NCI-H82 treated with DMSO at 0.1 percent for 48 hours (cell line): ENCODE results near the gene GARS1.
"Not testable (repeated sequence)": the region's sequence is repeated elsewhere in the genome, so short reads cannot be mapped to it uniquely, and the experiment has no call there.

ENCODE experiments used
- DNase-seq: peaks from one replicate; lab custom pipeline; 2025; ENCODE audit not compliant: unreplicated experiment; lab: John Stamatoyannopoulos, UW

Gene GARS1

GRCh38 chr7:30572212-30572841, 22.4 kb upstream of the GARS1 start:
- DNase-seq: no peak

GRCh38 chr7:30575910-30576309, 18.8 kb upstream of the GARS1 start:
- DNase-seq: no peak

DNA sequence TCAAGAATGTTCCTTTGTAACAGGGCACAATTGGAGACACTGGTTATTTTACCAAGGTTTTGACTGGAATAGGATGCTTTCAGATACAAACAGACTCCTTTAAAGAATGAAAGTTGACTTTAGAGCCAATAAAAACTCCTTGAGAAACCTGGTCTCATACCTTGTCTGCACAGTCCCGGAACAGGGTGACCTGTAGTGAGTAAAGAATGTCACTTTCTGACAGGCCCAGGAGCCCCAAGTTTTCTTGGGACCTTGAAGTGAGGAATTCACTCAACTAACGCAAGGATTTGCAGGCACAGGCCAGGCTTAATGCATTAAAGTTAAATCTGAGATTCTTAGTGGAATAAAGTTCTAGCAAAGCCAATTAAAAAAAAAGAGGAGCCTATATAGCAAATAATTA, 11.5 kb upstream of the GARS1 start:
- DNase-seq: no peak

DNA sequence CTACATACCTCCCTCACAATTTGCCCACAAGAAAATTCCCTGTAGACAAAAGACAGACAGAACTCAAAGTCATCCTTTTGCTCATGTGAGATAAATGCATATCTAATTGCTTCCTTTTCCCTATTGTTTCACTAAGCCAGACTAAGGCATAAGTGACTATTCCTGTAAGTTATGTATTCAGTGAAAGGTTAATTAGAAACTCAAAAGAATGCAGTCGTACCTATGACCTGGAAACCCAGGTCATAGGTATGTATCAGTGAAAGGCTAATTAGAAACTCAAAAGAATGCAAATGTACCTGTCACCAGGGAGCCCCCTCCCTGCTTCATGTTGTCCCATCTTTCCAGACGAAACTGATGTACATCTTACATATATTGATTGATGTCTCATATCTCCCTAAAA, 10.3 kb upstream of the GARS1 start:
- DNase-seq: no peak

GRCh38 chr7:30584965-30585364, 9.7 kb upstream of the GARS1 start:
- DNase-seq: no peak

DNA sequence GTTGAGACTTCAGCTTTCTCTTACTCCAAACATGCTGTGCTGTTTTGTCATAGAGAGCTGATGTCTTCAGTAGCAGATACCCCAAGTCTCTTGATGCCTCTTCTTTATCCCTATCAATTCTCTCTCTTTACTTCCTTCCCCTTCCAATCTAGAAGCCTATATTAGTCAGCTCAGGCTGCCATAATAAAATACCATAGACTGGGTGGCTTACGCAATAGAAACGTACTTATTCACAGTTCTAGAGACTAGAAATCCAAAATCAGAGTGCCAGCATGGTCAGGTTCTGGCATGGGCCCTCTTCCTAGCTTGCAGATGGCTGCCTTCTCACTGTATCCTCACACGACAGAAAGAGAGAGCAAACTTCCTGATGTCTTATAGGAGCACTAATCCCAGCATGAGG, 9.0 kb upstream of the GARS1 start:
- no peak for DNase-seq

GRCh38 chr7:30587547-30587946, 7.1 kb upstream of the GARS1 start:
- not testable (repeated sequence) for DNase-seq

DNA sequence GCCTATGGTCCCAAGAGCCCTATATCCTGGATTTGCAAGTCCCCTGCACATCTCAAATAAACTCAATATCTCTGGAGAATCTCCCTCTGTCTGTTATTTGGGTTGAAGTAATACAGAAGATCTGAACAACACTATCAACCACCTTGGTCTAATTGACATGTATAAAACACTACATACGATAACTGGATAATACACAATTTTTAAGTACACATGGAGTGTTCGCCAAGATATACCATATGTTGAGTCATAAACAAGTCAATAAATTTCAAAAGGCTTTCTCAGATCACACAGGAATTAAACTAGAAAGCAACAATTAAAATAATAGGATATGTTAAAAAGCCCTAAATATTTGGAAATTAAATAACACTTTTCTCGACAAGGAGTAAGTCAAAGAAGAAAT, 5.6 kb upstream of the GARS1 start:
- no peak for DNase-seq

- no peak for DNase-seq
Measured at GRCh38 chr7:30594048-30594539, 584 bp upstream of the GARS1 start.

- DNase-seq: no peak
Measured at GRCh38 chr7:30595436-30596013, 847 bp downstream of the GARS1 start.

DNA sequence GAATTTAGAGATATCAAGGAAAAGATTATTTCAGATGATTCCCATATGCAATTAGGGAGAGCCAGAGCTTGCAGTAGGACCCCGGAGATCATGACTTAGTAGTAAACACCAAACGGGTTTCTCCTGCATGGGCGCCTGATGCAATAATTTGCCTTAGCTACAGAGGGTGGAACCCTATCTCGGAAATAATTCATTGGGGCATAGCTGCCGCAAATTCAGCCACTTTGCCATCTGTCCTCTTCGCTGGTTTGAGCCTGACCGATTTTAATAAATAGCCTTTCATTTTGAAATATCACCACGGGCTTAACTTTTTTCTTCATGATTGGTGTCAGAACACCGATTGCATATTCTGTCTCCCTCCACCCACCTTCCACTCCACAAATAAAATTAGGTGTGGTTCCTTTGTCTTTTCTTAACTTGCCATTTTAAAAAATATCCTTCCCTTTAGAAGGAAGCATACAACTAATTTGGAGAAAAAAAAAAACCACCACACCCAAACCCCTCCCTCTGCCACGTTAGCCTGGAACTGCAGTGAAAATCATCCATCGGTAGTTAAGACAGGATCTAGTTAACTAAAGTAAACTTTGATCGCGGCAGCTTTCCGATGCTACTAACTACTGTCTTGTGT, 1.4 kb downstream of the GARS1 start:
- no peak for DNase-seq

DNA sequence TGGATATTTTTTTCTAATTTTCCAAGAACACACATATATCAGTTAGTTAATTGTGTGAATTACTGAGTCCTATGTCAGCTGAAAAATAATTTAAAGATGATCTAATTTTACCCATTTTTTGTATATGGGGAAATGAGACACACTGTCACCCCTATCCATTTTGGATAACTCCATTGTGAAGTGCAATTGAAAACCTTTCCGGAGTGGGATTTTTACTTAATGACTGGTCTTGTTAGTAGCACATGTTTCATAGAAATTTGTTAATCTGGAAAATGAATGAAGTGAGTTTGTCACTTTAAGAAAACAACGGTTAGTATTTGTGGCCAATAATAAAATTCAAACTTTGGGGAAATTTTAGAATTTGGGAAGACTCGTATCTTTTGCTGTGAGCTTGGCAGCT, 2.0 kb downstream of the GARS1 start:
- no peak for DNase-seq

DNA sequence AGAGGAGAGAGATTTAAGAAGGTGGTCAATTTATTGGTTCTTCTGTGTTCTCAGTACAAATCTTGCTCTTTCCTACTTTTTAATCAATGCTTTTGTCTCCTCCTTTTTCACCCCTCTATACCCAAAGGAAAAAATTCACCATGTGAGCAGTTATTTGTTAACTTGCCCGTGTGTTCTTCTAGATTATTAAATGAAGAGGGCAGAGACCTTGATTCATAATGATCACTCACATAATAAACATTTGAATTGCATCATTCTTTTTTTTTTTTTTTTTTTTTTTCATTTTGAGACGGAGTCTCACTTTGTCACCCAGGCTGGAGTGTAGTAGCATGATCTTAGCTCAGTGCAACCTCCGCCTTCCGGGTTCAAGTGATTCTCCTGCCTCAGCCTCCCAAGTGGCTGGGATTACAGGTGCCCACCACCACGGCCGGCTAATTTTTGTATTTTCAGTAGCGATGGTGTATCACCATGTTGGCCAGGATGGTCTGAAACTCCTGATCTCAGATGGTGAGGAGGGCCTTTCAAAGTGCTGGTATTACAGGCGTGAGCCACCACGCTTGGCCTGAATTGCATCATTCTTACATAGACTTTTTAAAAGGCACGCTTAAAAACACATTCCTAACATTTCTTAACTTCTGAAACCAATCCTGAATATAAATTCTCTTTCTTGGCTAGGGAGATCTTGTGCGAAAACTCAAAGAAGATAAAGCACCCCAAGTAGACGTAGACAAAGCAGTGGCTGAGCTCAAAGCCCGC, 3.6 kb downstream of the GARS1 start:
- DNase-seq: no peak

DNA sequence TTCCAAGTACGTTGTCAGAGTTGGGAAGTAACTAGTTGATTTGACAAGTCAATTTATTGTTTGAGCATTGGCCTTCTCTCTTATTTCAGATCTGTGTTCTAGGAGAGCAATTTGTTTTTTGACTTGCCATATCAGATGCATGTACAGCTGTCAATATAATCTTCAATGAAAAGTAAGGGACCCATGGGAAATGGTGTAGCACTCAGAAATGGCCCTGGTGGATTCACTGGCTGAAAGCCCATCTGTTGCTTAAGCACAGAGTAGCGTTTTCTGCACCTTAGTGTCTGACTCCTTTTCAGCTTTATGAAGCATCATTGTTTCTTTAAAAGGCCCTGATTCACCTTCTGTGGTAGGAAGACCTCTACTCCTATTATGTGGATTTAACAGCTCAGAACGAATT, 10.2 kb downstream of the GARS1 start:
- no peak for DNase-seq

- no peak for DNase-seq
Measured at GRCh38 chr7:30605832-30606231, 11.2 kb downstream of the GARS1 start.

GRCh38 chr7:30612658-30613265, 18.1 kb downstream of the GARS1 start:
- DNase-seq: no peak

GRCh38 chr7:30613366-30614325, 19.0 kb downstream of the GARS1 start:
- DNase-seq: no peak

- no peak for DNase-seq
Measured at GRCh38 chr7:30616318-30616717, 21.6 kb downstream of the GARS1 start.

DNA sequence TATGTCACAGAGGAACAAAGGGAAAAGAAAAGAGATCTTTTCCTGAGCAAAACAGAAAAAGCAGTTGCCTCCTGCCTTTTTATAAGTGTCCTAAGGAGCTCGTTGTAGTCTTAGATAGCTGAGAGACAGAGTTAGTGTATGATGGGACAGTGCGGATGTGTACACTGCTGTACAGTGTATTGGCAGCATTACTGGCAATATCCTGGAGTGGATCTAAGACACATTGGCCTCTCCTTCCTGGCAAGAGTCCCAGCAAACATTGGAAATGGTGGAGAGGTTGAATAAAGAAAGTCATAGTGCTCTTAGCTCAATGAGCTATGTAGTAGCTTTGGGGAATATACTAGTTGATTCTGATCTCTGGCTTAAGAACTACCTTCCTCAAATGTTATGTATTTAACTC, 22.7 kb downstream of the GARS1 start:
- DNase-seq: no peak

- no peak for DNase-seq
Measured at GRCh38 chr7:30618080-30618676, 23.5 kb downstream of the GARS1 start.
